CD4-positive, alpha-beta T cell treated with Interferon alpha-2 for 1 hour (primary cell): ENCODE results near the gene DNAJB8.
A peak's percentile ranks its signal among the peaks of the same experiment; 100 is the strongest.

ENCODE experiments used
- DNase-seq, 2 donors: peaks; one replicate each; pipeline ENCODE4 v3.0.0-alpha.2; 2020 to 2022

DNAJB8 gene

DNA sequence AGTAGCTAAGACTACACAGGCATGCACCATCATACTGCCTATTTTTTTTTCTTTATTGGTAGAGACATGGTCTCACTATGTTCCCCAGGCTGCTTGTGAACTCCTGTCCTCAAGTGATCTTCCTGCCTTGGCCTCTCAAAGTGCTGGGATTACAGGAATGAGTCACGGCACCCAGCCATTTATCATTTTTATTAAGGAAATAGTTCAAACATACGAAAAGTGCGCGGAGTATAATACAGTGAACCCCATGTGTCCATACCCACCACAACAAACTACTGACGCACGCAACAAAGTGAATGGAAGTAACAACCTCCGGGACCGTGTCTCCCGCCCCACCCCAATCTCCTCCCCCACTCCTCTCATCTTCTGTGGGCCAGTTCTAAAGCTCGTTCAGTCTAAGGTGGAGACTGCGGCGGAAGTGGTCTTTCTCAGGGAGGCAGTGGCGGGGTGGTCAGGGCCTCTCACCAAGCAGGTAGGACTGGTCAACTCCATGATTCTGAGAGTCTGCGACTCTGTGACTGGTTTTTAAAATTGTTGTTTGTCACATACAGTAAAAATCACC lies 42.1 kb downstream of the DNAJB8 start:
- DNase-seq = no peak

DNA sequence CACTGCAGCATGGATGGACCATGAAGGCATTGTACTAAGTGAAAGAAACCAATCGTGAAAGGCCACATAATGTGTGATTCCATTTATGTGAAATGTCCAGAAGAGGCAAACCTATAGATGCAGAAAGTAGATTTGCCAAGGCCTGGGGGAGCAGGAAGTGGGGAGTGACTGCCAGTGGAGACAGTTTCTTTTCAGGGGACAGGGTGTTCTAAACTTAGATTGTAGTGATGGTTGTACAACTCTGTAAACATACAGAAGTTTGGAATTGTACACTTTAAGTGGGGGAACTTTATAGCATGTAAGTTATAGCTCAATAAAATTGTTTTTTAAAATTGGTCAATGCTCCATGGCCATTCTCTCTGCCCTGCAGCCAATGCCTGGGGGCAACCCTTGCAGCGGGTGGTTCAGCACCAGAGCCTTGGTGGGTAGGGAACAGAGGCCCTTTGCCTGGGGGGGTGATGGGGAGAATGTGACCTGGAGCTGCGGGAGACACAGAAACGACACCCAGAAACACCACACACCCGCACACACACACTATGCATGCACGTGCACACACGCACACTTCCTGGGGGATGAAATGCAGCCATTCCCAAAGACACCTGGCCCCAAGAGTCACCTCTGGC lies 43.1 kb downstream of the DNAJB8 start:
- DNase-seq = no peak

DNA sequence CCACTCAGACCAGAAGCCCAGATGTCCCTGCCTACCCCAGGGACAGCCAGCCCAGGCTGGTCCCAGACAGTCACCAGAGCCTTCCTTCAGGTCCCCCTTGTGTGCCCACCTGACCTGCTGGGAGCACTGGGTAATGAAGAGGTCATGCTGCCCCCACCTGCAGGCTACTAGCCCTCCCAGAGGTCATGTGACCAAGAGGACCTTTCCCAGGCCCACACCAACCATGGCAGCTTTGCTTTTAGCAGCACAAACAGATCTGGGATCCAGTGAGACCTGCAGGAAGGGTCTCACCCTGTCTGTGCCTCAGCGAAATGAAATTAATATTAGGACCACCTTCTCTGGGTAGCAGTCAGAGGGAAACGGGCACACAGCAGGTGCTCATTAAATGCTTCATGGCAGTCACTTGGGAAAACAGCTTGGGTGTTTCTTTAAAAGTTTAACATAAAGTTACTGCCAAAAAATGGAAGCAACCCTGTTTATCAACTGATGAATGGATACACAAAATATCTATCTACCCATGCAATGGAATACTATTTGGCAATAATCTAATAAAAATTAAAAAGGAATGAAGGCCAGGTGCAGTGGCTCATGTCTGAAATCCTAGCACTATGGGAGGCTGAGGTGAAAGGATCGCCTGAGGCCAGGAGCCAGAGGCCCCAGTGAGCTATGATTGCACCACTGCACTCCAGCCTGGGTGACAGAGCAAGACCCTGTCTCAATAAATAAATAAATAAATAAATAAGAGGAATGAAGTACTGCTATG lies 43.7 kb downstream of the DNAJB8 start:
- no peak for DNase-seq

DNA sequence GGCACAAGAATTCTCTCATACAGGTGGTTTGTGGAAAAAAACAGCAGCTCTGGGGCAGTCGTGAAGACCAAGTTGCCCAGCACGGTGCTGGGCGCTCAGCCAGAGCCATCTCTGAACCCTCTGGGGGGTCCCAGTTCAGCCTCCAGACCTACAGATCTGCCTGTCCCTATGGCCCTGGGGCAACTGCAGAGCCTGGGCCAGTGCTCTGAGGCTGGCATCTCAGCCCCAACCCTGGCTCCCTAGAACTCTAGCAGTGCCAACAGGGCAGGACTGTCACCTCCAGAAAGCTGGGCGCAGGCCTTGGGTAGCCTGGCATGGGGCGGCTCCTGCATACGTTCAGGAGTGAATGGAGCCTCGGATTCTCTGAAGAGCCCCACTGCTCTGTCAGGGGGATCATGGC lies 44.7 kb downstream of the DNAJB8 start:
- no peak for DNase-seq

DNA sequence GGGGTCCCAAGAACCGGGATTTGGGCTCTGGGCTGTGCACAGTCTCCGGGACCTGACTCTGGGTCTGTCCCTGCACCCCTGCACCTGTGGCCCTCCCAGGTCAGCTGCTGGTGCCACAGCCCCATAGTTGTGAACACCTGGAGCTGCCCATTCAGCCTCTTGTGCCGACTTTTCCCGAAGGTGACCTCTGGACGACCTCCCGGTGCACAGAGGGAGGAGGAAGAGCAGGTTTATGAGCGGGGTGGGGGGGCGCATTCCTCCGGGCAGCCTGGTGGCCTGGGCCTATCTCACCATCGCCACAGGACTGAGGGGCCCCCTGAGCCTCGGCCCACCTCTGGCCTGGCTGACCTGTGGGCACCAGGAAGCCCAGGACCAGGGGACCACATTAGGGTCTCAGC lies 45.3 kb downstream of the DNAJB8 start:
- DNase-seq = no peak

DNA sequence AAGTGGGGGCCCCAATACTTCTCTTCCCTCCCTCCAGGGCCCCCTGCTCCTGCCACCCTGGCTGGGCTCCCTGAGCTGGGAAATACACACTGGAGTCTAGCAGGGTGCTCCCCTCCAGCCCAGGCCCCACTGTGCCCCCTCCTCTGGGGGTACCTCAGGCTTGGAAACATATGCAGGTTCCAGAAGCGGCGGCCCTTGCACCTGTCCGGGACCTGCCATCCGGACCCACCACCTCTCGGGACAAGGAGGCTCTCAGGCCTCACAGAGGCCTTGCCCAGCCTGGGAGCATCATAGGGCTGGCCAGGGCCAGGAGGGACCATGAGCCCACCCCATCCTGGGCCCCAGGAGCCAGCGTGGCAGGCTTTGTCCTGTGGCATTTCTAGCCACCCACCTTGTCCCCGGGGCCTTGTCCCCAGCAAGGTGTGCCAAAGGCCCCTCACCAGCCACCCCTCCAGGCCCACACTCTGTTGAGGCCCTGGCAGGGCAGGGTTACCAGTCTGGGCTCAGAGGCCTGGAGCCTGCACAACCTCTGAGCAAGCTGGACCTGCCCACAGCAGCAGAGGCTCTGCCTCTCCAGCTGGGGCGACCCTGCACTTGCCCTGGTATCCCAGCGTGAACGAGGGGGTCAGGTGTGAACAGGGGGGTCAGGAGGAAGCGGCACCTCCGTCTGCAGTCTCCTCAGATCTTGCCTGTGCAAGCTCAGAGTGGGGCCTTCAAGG lies 45.8 kb downstream of the DNAJB8 start:
- DNase-seq = no peak

DNA sequence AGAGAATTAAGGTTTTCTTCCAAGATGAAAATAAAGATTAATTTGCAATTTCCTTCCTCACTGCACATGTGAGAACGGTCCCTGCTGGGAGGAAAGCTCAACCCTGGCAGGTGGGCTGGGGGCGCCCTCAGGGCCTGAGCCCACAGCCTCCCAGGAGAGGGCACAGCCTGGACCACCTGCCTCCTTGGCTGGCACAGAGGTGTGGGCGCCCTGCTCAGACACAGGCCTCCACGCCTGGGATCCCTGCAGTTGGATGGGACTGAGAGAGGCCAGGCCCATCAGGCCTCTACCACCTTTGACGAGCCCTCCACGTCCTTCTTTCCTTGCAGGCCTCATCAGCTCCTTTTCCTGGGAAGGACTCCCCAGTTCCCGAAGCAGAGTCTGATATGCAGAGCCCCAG lies 46.4 kb downstream of the DNAJB8 start:
- no peak for DNase-seq

DNA sequence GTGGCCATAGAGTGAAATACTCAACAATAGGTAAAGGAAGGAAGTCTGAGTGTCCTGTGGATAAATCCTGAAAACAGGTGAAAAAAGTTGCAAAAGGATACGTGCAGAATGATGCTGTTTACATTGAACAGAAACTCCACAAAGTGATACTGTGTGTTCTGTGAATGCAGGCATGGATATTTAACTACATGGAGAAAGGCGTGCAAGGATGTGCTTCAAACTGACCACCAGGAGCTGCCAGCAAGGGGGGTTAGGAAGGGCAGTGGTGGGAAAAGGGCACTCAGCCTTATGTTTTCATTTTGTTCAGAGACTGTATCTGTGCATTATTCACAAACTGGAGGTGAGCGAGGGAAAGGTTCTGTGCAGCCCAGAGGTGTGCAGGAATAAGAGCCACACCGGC lies 47.4 kb downstream of the DNAJB8 start:
- no peak for DNase-seq

DNA sequence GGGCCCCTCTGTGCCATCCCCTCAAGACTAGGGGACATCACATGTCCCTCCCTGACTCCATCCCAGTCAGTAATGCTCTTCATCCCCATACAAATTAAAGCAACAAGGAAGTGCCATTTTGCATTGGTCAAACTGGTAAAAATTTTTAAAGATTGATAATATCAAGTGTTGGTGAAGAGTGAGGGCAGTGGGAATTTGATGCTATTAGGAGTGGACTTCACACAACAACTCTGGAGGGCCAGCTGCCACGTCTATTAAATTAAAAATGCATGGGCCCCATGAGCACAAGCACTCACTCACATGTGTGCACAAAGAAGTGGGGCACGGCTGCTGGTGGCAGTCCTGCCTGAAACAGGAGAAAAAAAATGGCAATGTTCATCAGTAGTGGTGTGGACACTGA lies 47.8 kb downstream of the DNAJB8 start:
- no peak for DNase-seq

DNA sequence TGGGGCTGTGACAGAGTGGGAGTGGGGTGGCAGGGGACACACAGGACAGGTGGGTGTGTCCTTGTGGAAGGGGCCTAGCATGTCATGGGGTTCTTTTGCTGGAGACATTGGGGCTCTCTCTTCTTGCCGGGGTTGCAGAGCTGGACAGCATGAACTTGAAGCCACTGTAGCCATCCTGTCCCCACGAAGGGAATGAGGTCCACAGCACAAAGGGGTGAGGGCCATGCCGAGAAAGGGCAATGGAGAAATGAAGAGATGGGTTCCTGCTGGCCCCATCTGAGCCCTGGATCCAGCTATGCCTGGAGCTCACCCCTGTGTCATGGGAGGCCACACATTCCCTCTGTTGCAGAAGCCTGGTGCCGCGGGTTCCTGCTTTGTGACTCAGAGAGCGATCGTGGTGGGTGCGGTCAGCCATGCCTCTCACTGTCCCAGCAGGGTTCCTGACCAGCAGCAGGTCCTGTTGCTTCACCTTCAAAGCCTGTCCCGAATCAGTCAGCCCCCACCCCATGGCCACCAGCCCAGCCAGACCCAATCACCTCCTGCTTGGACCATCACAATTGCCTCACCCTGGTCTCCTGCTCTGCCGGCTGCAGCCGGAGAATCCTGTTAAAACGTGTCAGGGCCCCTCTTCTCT lies 50.0 kb downstream of the DNAJB8 start:
- DNase-seq = peak in 1 of 2 donors; percentile 41

DNA sequence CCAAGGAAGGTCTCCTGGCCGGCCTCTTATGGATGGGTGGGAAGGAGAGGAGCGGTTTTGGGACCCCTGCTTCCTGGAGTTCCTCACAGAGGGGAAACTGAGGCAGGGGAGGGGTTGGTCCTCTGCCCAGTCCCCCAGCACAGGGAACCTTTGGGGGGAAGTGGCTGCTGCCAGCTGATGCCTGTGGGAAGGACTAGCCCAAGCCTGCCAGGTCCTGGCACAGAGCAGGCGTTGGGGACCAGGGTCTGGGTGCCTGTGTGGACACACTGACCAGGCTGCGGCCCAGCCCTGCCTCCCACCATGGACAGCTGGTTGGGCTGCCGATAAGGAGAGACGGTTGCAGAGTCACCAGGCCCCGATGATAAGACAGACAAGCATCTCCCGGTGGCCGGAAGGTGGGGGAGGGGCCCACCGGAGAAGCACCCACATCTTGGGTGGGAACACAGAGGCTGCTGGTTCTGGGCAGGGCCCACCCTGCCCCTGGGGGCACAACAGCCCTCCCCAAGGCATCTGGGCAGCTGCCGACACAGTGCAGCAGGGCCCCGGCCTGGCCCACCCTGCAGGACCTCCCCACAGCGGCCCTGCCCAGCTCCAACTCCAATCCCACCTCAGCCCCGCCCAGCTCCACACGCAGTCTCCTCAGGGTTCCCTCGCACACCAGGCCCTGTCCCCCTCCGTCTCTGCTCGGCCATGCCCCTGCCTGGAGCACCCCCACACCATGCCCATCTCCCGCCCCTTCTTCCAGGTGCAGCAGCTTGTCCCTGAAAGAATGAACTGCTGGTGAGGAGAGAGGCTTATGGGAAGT lies 50.7 kb downstream of the DNAJB8 start:
- DNase-seq = no peak

DNA sequence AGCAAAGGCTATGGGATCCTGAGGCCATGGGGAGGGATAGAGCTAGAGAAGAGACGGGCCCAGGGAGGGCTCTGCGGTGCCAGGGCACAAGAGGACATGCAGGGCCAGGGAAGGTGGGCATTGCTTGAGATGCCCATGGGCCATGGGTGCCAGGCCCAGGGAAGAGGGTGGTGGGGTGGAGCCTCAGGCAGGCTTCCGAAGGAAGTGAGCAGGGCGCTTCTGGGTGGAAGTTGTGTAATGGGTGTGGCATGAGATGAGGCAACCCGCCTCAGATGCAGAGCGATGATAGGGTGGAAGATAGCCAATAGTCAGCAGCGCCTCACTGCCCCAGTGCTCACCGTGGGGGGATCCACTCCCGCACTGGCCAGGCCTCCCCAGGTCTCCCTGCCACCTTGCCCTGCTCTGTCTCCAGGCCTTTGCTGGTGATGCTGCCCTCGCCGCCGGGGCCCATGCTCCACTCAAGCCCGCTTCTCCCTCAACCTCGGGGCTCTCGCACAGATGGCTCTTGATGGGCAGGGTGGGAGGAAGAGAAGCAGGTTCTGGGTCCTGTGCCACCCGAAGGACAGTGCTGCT lies 51.4 kb downstream of the DNAJB8 start:
- DNase-seq = peak in 1 of 2 donors; percentile 4

DNA sequence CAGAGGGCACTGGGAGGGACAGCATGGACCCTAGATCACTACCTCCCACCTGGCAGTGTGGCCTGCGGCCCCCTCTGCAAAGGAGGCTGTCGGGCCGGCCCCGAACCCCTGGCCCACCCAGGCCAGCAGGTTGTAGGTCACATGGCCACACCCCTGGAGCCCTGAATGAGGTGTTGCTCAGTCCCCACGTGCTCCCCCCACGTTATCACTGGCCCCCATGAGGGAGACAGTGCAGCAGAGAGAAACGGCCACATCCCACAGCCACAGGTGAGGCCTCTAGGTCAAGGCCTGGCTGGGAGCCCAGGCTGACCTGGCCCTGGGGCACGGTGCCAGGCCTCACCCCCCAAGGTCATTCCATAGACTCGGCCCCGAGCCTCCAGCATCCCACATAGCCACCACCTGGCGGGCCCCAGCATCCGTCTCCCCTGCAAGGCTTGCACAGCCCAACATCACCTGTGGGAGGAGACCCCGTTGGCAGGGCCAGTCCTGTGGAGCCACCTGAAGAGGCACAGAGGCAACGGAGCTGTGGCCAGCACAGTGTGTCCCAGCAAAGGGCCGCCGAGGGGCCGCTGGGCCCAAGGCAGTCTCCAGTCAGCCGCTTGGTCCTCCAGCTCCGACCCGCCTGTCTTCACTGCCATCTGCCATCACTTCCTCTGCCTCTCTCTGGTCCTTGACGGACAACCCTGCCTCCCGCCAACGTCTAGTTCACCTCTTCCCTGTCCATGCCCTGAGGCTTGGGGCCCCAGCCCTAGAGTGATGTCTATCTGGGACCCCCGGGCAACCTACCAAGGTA lies 53.1 kb downstream of the DNAJB8 start:
- DNase-seq = no peak

DNA sequence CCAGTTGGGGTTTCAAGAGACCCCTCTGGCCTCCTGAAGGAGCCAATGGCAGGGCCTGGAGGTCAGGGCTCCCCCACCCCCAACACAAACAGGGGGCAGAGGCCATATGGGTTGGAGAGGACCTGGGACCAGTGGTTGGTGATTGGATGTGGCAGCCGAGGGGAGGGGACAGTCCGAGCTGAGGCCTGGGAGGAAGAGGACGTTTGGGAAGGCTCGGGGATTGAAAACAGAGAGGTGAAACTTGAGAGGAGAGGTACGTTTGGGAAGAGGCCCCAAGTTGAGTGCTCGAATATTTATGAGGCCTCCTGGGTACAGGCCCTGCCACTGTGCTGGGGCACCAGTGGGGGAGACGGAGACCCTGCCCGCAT lies 53.7 kb downstream of the DNAJB8 start:
- DNase-seq = no peak
